Bronchial epithelial cell (primary cell): Measurements from ENCODE around the gene KLC3. TPM values are rescaled to one million over a fixed set of nuclear protein-coding genes. Genes with fewer than 3 reads are reported as not detected.

Experiments used
- DNase-seq: peaks from one replicate; pipeline ENCODE4 v3.0.0-alpha.2; 2010; ENCODE audit warnings: low read depth
- FAIRE-seq: peaks from 2 replicates; lab custom pipeline; 2011; peaks lifted over from hg19 to GRCh38; lab: Jason Lieb, UNC
- H3K27me3 ChIP-seq: 2 replicates; pipeline ENCODE4 v1.5.1; 2011; ENCODE audit warnings: low read length; ENCODE audit not compliant: control insufficient read depth, insufficient read depth
- H3K36me3 ChIP-seq: 2 replicates; pipeline ENCODE4 v1.5.1; 2011; ENCODE audit warnings: low read length; ENCODE audit not compliant: control insufficient read depth, insufficient read depth
- H3K4me3 ChIP-seq: 2 replicates; pipeline ENCODE4 v1.5.1; 2011; ENCODE audit warnings: mild to moderate bottlenecking, low read depth, low read length, control low read depth
- total RNA-seq: library from RNA; depleted of rRNA; stranded (reverse); fragments of >200 nt; gene quantifications from 2 replicates; pipeline ENCODE4 v1.2.1, GENCODE V29; 2014
- TF ChIP-seq, protein P1 (sequence below): IDR thresholded peaks from 2 replicates; pipeline ENCODE4 v1.5.1; 2011; ENCODE audit warnings: mild to moderate bottlenecking, moderate library complexity, low read length, control low read depth, inconsistent platforms; ENCODE audit not compliant: insufficient read depth, severe bottlenecking

Gene KLC3
- total RNA-seq, 1 donor from 2014 or later = 83.5 TPM

DNA sequence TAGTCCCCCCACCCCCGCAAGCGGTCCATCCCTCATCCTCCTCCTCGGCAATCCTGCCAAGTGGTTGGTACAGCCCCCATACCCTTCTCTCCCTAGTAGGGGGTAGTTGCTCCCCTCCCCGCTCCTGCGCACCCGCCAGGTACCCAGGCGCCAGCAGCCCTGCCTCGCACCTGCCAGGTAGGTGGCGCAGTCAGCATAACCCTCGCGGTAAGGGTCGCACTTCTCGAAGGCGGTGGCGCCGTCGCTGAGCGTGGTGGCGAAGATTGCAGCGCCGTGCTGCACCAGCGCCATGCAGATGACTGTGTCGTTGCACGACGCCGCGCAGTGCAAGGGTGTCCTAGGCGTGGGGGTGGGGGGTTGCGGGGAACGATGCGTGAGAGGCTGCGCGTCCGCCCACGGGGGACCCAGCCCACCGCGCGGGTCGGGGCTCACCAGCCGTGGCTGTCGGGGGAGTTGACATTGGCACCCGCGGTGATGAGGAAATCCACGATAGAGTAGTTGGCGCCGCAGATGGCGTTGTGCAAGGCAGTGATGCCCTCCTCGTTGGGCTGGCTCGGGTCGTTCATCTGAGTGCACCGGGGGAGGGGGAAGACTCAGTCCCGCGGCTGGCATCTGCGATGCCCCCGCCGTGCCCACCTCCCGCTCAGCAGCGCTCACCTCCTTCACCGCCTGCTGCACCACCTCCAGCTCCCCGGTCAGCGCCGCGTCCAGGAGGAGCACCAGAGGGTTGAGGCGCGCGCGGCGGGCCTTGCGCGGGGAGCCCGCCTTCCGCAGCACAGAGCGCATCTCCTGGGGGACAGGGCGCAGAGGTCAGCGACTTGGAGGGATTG lies 45.1 kb downstream of the KLC3 start:
- DNase-seq (no peak), FAIRE-seq (no peak)
- no peaks in the 10 kb centered on the region for H3K27me3 ChIP-seq
- no peak overlapping the region for H3K4me3 ChIP-seq
- TF ChIP-seq, protein P1, sequence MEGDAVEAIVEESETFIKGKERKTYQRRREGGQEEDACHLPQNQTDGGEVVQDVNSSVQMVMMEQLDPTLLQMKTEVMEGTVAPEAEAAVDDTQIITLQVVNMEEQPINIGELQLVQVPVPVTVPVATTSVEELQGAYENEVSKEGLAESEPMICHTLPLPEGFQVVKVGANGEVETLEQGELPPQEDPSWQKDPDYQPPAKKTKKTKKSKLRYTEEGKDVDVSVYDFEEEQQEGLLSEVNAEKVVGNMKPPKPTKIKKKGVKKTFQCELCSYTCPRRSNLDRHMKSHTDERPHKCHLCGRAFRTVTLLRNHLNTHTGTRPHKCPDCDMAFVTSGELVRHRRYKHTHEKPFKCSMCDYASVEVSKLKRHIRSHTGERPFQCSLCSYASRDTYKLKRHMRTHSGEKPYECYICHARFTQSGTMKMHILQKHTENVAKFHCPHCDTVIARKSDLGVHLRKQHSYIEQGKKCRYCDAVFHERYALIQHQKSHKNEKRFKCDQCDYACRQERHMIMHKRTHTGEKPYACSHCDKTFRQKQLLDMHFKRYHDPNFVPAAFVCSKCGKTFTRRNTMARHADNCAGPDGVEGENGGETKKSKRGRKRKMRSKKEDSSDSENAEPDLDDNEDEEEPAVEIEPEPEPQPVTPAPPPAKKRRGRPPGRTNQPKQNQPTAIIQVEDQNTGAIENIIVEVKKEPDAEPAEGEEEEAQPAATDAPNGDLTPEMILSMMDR = no peak
- H3K36me3 ChIP-seq = peaks cover 21% of the 10 kb centered on the region

DNA sequence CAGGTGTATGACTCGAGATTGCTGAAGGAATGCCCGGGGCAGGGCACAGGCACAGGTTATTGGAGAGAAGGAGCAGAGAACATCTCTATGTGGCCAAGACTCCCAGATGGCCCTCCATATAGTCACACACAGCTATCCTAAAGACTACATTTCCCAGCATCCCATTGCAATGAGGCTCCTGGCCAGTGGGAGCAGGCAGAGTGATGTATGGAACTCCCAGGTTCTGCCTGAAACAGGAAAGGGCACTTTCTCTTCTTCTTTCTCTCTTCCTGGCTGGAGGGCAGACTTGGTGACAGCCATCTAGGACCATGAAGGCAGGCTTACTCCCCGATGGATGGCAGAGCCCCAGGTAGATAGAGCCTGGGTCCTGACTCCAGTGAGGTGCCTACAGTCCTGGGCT lies 50.8 kb downstream of the KLC3 start:
- Histone ChIP-seq H3K36me3 (peaks cover 21% of the 10 kb centered on the region), H3K4me3 (no peak overlapping the region), H3K27me3 (no peaks in the 10 kb centered on the region)
- DNase-seq (no peak), FAIRE-seq (no peak)
- TF ChIP-seq, protein P1 = no peak

DNA sequence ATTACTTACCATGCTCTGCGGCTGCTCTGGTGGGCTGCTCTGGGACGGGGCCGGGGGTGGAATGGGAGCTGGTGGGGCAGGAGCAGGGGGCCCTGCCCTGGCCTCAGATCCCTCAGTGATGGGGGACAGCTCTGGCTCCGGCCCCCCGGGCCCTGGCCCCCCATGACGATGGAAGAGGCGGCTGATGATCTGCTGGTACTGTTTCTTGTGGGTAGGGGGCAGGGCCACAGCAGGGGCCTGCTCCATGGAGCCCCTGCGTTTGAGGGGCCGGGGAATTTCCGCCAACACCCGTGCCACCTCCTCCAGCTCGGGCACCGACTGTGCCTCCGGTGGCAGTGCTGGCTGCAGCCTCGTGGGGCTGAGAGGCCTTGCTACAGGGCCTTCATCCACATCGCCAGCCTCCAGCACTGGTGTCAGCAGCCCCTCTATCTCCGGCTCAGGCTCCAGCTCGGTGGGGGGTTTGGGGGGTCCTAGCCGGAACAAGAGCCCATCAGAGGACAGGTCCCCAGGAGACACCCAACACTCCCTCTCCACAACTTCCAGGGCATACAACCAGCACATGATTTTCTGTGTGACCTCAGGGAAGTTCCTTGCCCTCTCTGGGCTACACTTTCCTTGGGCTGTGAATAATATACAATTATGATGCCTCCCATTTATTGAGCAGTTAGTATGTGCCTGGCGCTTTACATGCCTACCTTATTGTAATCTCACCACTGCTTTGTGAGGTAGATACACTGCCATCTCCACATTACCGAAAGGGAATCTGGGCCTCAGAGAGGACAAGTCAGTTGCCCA lies 51.5 kb downstream of the KLC3 start:
- FAIRE-seq (no peak), DNase-seq (no peak)
- no peak overlapping the region for H3K4me3 ChIP-seq
- TF ChIP-seq, protein P1 = no peak
- no peaks in the 10 kb centered on the region for H3K27me3 ChIP-seq
- peaks cover 24% of the 10 kb centered on the region for H3K36me3 ChIP-seq

DNA sequence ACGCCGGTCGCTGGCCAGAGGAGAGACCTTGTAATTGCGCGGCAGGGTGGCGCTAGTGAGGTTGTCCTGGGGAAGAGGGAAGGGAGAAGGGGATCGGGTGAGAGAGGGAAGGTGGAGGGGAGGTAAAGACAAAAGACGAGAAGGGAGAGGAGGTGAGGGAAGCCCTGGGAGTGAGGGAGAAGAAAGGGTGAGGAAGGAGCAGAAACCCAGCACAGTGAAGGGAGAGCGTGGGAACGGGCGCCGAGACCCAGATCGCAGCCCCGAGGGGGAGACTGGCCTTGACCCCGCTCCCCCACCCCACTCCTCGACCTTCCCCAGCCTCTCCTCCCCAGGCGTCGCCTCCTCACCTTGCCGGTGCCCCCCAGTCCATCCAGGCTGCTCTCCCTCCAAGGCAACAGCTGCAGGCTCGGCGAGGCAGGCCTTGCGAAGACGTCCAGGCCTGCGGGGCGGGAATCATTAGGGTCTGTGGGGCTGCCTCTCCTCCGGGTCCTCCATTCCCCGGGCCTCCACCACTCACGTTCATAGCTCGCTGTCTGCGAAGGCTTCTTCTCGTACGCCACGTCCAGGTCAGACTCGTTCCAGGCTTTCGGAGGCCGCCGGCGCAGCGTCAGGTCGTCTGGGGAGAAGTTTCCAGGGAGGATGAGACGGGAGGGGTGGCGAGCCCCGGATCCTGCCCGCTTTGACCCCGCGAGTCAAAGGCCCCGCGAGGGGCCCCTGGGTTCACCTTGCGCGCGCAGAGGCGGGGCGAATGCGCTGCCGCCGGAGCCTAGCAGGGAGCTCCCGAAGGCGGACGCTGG lies 55.5 kb downstream of the KLC3 start:
- H3K4me3 ChIP-seq = no peak overlapping the region
- DNase-seq = no peak
- H3K27me3 ChIP-seq = no peaks in the 10 kb centered on the region
- TF ChIP-seq, protein P1 = no peak
- no peak for FAIRE-seq
- H3K36me3 ChIP-seq = peaks cover 30% of the 10 kb centered on the region

DNA sequence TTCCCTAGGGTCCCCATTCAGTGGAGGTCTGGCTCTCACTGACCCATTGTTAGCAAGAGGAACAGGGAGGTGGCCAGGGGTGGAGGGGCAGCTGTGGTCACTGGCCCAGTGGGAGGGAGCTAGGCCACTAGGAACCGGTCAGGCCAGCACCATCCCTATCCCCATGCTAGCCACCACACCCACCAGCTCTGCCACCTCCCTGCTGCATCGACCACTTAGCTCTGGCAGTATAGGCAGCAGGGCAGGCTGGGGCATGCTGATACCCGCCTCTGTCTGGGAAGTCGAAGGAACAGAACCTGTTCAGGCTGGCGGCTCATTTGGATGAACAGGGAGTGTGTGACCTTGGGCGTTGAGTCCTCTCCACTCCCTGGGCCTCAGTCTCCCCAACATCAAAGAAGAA lies 59.6 kb downstream of the KLC3 start:
- DNase-seq (peak; percentile 93), FAIRE-seq (peak; percentile 93)
- no peak overlapping the region for H3K4me3 ChIP-seq
- TF ChIP-seq, protein P1 = no peak
- H3K36me3 ChIP-seq = peaks cover 18% of the 10 kb centered on the region
- no peaks in the 10 kb centered on the region for H3K27me3 ChIP-seq

Other genes starting within 250 kb of the KLC3 start
- 19.2 and 19.5 TPM in 2 replicates for gene PPP1R37, start 247.6 kb upstream of the KLC3 start, total RNA-seq
- gene NKPD1, start 179.8 kb upstream of the KLC3 start, total RNA-seq = 0.53 and 1.0 TPM in 2 replicates
- gene TRAPPC6A, start 162.5 kb upstream of the KLC3 start, total RNA-seq = 11.4 and 24.5 TPM in 2 replicates
- gene BLOC1S3, start 162.0 kb upstream of the KLC3 start, total RNA-seq = 5.3 and 5.5 TPM in 2 replicates
- not detected in 2 replicates for gene EXOC3L2, start 95.3 kb upstream of the KLC3 start, total RNA-seq
- gene MARK4, start 89.5 kb upstream of the KLC3 start, total RNA-seq = 10.8 and 14.8 TPM in 2 replicates
- under 0.01 TPM in 1 of 2 replicates, not detected in the other for gene CKM, start 17.9 kb upstream of the KLC3 start, total RNA-seq
- gene ERCC2, start 29.8 kb downstream of the KLC3 start, total RNA-seq = 3.9 and 4.6 TPM in 2 replicates
- gene PPP1R13L, start 64.3 kb downstream of the KLC3 start, total RNA-seq = 16.6 and 31.2 TPM in 2 replicates
- 8.8 and 16.8 TPM in 2 replicates for gene POLR1G, start 65.9 kb downstream of the KLC3 start, total RNA-seq
- 65.0 and 78.5 TPM in 2 replicates for gene ERCC1, start 83.2 kb downstream of the KLC3 start, total RNA-seq
- gene FOSB, start 127.2 kb downstream of the KLC3 start, total RNA-seq = 3.6 and 4.2 TPM in 2 replicates
- 2.1 and 2.9 TPM in 2 replicates for gene RTN2, start 156.3 kb downstream of the KLC3 start, total RNA-seq
- gene PPM1N, start 157.7 kb downstream of the KLC3 start, total RNA-seq = 1.4 and 1.6 TPM in 2 replicates
- 59.0 and 86.0 TPM in 2 replicates for gene VASP, start 166.7 kb downstream of the KLC3 start, total RNA-seq
- 5.3 and 7.0 TPM in 2 replicates for gene OPA3, start 244.1 kb downstream of the KLC3 start, total RNA-seq